Spinal cord (tissue), 10 donors: ENCODE measurements around the gene ATF7. TPM values are rescaled to one million over a fixed set of nuclear protein-coding genes. Genes with fewer than 3 reads are reported as not detected.
A peak's percentile ranks its signal among the peaks of the same experiment; 100 is the strongest.
"Not testable (repeated sequence)": the region's sequence is repeated elsewhere in the genome, so short reads cannot be mapped to it uniquely, and the experiment has no call there.

Source experiments
- DNase-seq, 6 donors: peaks; one replicate each; pipeline versions ENCODE4 v3.0.0 to v3.0.0-alpha.2; 2013 to 2015; ENCODE audit warnings: low spot score in 6 of 6, low read depth in 4 of 6
- H3K27ac ChIP-seq: one replicate; pipeline ENCODE4 v1.5.1; 2013; ENCODE audit warnings: low read depth, low read length, control low read depth
- H3K27me3 ChIP-seq: one replicate; pipeline ENCODE4 v1.6.1; 2013; ENCODE audit warnings: low read length; ENCODE audit not compliant: control insufficient read depth, insufficient read depth
- H3K36me3 ChIP-seq: one replicate; pipeline ENCODE4 v1.6.1; 2013; ENCODE audit warnings: low read length; ENCODE audit not compliant: control insufficient read depth, insufficient read depth
- H3K4me1 ChIP-seq: one replicate; pipeline ENCODE4 v1.6.1; 2013; ENCODE audit warnings: low read length; ENCODE audit not compliant: control insufficient read depth, insufficient read depth
- H3K4me3 ChIP-seq: one replicate; pipeline ENCODE4 v1.5.1; 2013; ENCODE audit warnings: low read depth, low read length, control low read depth
- H3K9me3 ChIP-seq: one replicate; pipeline ENCODE4 v1.6.1; 2013; ENCODE audit warnings: low read length; ENCODE audit not compliant: control insufficient read depth, insufficient read depth
- WGBS: methylation state at CpG from one replicate; pipeline ENCODE4 v1.1.5; 2013; ENCODE audit warnings: missing lambda C conversion rate; ENCODE audit not compliant: insufficient coverage; 5-methylcytosine and 5-hydroxymethylcytosine counted together
- polyA plus RNA-seq, 2 donors: library from polyadenylated mRNA; unstranded; fragments of 120-200 nt; gene quantifications; one replicate each; pipeline ENCODE4 v1.2.1, GENCODE V29; 2013; ENCODE audit not compliant: insufficient read length in 2 of 2
- total RNA-seq, 2 donors: library from RNA; depleted of rRNA in 1 of 2; stranded (reverse); fragments of 120-200 nt in 1 of 2; fragments of >200 nt in 1 of 2; gene quantifications; one replicate each; pipeline versions ENCODE4 v1.2.3 to v1.2.4, GENCODE V29; 2013 to 2014
- donor health status: healthy.

ATF7 gene
- total and polyA plus RNA-seq, 4 donors: 18.7 to 31.1 (median 24.3) TPM

DNA sequence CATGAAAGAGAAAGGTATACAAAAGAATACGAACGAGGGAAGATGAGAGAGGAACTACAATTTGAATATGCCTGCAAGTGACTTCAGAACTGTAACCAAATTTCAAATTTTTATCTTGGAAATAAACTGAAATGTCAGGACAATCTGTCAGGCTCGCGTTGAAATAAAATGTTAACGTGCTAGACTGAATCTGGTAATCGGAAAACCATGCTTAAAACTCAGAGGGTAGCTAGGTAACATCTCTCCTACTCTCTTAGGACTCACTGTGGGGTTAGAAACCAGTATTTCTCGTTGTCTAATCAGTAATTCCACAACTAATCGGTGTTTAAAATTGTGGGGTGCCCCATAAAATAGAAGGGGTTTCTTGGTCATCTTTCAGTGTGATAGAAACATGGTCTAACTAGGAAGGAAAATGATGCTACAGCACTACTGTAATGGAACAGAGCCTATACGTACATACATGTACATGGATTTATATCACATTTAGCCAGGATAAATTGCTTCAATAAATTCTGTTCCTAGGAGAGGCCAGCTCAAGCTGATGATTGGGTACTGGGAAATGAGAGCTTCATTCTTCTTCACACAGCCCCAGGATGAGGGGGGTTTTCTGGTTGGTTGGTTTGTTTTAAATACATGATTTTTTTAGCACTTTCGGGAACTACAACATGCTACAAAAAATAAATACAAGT, 23.9 kb downstream of the ATF7 start:
- Histone ChIP-seq H3K4me3 (no peak overlapping the region), H3K36me3 (no peaks in the 10 kb centered on the region), H3K27me3 (no peaks in the 10 kb centered on the region), H3K27ac (peak overlapping the region; percentile 11), H3K4me1 (peaks cover 4% of the 10 kb centered on the region), H3K9me3 (no peaks in the 10 kb centered on the region)
- DNase-seq: peak in 2 of 6 donors; percentile 55 to 90
- 80% methylated on average over 1 of the region's 10 CpGs for WGBS

DNA sequence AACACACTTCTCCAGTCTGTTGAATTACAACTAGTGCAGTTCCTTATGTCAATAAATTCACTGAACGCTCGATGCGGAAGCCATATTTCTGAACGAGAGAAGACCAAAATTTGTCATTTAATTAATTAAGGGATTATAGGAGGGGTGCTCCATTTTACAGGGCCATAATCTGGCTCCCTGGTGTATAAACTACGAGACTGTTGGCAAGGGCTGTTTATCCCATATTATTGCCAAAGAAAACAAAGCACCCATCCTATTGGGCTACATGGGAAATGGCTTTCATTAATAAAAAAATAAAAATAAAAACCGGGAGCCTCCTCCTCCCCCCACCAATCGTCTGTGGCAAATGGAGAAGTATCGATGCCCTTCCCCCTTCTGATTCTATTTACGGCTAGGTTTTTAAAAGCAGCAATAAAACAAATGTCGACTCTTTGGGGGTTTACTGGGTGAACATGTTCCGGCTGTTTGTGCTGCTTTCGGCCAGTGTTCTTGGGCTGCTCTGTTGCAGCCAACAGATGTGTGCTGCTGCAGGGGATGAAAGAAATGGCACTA, 24.8 kb downstream of the ATF7 start:
- H3K36me3 ChIP-seq: no peaks in the 10 kb centered on the region
- H3K27ac ChIP-seq: no peak overlapping the region

DNA sequence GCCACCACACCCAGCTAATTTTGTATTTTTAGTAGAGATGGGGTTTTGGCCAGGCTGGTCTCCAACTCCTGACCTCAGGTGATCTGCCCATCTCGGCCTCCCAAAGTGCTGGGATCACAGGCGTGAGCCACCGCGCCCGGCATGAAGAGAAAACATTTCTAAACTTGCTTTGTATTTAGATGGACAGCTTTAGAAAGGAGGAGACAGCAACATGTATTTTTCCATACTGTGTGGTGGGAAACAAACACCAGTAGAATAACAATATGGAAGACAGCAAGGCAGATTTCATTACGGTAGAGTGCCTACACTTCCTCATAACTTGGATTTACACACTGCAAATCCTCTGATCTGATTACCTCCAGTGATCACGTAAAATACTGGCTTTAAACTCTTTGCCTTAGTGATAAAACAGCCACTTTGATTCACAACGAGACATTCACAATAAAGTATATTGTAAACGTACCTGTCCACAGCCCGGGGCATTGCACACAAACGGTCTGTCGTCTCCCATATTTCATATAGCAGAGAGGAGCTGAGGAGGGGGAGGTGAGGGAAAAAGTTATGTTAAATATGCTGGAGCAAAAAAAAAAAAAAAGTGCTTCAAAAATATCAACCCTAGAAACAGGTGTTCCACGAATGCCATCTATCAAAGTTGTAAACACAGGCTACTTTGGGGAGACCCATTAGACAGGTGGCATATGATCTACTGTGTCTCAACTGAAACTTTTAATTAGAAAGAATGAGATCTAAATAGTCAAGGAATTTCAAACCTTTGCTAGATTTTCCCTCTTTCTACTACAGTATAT, 25.5 kb downstream of the ATF7 start:
- no peaks in the 10 kb centered on the region for H3K36me3 ChIP-seq
- 94% methylated on average over 2 of the region's 13 CpGs for WGBS
- peaks cover 5% of the 10 kb centered on the region for H3K4me1 ChIP-seq
- no peaks in the 10 kb centered on the region for H3K27me3 ChIP-seq
- H3K27ac ChIP-seq: no peak overlapping the region
- H3K4me3 ChIP-seq: no peak overlapping the region
- no peaks in the 10 kb centered on the region for H3K9me3 ChIP-seq
- peak in 1 of 6 donors; percentile 58 for DNase-seq

More for the DNA sequence above, 24.8 kb downstream of the ATF7 start:
- WGBS: no CpG with 5 or more reads among the region's 12 CpGs
- peak in 2 of 6 donors; percentile 55 to 91 for DNase-seq
- H3K27me3 ChIP-seq: no peaks in the 10 kb centered on the region
- H3K4me1 ChIP-seq: peaks cover 5% of the 10 kb centered on the region
- peak overlapping the region; percentile 11 for H3K4me3 ChIP-seq
- H3K9me3 ChIP-seq: no peaks in the 10 kb centered on the region

DNA sequence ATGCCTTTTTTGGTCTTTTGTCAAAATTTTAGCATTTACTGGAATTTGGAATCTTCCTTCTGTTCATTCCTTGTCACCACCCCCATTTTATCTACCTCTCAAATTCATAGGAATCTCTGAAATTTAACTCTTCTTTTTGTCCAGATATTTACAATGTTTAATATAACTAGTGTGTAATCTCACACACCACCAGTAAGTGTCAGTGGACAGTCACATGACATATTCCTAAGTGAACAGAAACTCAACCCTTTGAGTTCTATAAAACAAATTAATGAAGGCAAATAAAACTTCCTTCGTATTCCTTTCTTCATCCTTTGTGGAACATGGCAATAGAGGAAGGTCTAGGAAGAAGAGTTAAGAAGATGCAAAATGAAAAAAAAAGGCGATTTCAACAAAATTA, 26.6 kb downstream of the ATF7 start:
- DNase-seq: no peak
- H3K4me3 ChIP-seq: no peak overlapping the region
- no peaks in the 10 kb centered on the region for H3K27me3 ChIP-seq
- no CpG with 5 or more reads among the region's 2 CpGs for WGBS
- H3K27ac ChIP-seq: no peak overlapping the region
- H3K9me3 ChIP-seq: no peaks in the 10 kb centered on the region
- peaks cover 5% of the 10 kb centered on the region for H3K4me1 ChIP-seq
- no peaks in the 10 kb centered on the region for H3K36me3 ChIP-seq

DNA sequence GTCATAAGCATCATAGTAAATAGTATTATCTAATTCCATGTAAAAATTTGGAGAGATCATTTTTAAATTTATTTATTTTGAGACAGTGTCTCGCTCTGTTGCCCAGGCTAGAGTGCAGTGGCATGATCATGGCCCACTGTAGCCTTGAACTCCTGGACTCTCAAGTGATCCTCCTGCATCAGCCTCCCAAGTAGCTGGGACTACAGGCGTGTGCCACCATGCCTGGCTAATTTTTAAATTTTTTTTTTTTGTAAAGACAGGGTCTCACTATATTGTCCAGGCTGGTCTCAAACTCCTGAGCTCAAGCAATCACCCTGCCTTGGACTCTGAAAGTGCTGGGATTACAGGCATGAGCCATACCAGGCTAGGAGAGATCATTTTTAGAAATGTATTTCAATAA, 27.2 kb downstream of the ATF7 start:
- not testable (repeated sequence) for H3K4me1 ChIP-seq, DNase-seq, H3K27me3 ChIP-seq, H3K4me3 ChIP-seq, H3K27ac ChIP-seq, H3K9me3 ChIP-seq, H3K36me3 ChIP-seq
- 100% methylated on average over 2 of the region's 2 CpGs for WGBS

DNA sequence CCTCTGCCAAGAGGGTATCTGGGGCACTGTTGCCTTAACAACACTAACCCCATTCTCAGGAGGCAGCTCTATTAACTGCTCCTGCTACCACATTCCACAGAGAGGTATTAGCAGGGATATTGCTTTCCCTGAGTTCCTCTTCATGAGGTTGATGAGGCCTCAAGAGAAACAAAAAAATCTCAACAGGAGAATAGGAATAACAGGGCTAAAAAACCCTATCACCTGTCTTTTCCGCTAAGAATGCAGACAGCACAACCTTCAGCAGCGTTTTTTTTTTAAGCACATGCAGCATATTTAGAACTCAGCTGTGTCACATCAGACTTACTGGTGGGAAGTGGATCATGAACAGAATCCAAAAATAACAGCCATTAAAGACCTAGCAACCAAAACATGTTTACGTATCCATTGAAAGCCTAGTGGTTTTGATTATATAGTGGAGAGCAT, 29.2 kb downstream of the ATF7 start:
- Histone ChIP-seq H3K4me3 (no peak overlapping the region), H3K36me3 (no peaks in the 10 kb centered on the region), H3K27me3 (no peaks in the 10 kb centered on the region), H3K9me3 (no peaks in the 10 kb centered on the region), H3K4me1 (peaks cover 5% of the 10 kb centered on the region), H3K27ac (peak overlapping the region; percentile 29)
- no CpG with 5 or more reads among the region's 3 CpGs for WGBS
- DNase-seq: peak in 2 of 6 donors; percentile 64 to 84

DNA sequence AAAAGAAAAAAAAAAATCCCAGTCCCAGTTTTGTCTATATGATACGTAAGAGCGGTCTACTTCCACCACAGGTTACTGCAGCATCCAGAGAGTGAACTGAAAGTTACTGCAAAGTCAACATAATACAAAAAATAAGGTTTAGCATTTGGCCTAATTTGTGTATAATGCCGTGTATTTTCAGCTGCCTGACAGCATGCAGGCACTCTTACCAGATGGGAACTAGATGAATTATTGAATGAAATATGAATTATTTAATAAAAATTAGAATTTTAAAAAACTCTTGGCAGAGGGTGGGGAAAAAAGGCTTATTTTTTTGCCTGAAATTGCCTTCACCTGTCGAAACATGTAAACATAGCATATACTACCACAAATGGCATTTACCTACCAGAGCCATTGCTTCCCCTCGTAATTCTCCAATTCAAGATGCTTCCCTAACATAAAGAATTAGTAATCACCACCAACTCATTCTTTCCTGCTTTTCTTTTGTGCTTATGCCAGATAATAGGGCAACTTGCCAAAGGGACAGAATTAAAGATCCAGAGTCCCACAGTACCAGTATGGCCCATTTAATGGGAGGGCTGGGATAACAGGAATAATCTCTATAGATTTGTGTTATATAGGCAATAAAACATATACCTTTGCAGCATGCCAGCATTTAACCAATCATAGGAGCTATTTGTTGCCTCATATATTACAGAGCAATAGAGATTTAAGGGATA, 31.1 kb downstream of the ATF7 start:
- no peaks in the 10 kb centered on the region for H3K9me3 ChIP-seq
- H3K36me3 ChIP-seq: no peaks in the 10 kb centered on the region
- no peaks in the 10 kb centered on the region for H3K27me3 ChIP-seq
- H3K27ac ChIP-seq: no peak overlapping the region
- peaks cover 5% of the 10 kb centered on the region for H3K4me1 ChIP-seq
- DNase-seq: peak in 2 of 6 donors; percentile 60 to 81
- no peak overlapping the region for H3K4me3 ChIP-seq
- WGBS: 86% methylated on average over 2 of the region's 5 CpGs

DNA sequence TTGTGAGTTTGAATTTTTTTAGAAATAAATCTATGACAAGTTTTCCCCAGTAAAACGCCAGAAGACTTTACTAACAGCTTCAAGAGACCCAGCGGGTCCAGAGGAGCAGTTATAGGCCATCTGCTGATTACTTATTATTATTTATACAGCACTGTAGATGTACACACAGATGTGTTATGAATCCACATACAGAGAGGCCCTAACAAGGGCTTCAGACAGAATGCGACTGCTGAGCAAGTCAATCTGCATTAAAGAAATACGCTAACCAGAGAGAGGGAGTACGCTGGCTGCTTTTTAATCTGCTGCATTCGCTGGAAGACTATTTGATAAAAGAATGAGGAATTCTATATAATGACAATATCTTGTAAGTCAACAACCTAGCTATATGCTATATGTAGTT, 32.5 kb downstream of the ATF7 start:
- Histone ChIP-seq H3K27ac (peak overlapping the region; percentile 57), H3K36me3 (no peaks in the 10 kb centered on the region), H3K4me1 (peaks cover 5% of the 10 kb centered on the region), H3K27me3 (no peaks in the 10 kb centered on the region), H3K4me3 (no peak overlapping the region), H3K9me3 (no peaks in the 10 kb centered on the region)
- peak in 2 of 6 donors; percentile 62 to 87 for DNase-seq
- WGBS: no CpG with 5 or more reads among the region's 6 CpGs

DNA sequence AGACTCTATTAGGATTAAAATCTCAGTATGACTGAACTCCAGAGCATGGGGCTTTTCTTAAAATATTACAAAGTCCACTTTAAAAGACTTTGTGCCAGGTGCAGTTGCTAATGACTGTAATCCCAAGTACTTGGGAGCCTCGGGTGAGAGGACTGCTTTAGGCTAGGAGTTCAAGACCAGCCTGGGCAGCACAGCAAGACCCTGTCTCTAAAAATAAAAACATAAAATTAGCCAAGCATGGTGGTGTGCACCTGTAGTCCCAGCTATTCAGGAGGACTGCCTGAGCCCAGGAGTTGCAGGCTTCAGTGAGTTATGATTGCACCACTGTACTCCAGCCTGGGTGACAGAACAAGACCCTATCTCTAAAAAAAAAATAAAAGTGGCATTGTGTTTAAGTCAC, 33.2 kb downstream of the ATF7 start:
- no peak overlapping the region for H3K4me3 ChIP-seq

More for the DNA sequence above, 33.2 kb downstream of the ATF7 start:
- Histone ChIP-seq H3K36me3 (no peaks in the 10 kb centered on the region), H3K27me3 (no peaks in the 10 kb centered on the region), H3K4me1 (peaks cover 5% of the 10 kb centered on the region), H3K27ac (peak overlapping the region; percentile 57), H3K9me3 (no peaks in the 10 kb centered on the region)
- WGBS: no CpG with 5 or more reads among the region's 1 CpG
- no peak for DNase-seq
